HG02943 (cell line): ENCODE data around the gene ATF2.

Source experiments
- ATAC-seq: cut with Tn5 transposase; IDR thresholded peaks from one replicate; pipeline ENCODE4 v1.9.1; 2021; ENCODE audit warnings: mild to moderate bottlenecking, low read depth, moderate library complexity; ENCODE audit not compliant: unreplicated experiment

ATF2 gene, protein sequence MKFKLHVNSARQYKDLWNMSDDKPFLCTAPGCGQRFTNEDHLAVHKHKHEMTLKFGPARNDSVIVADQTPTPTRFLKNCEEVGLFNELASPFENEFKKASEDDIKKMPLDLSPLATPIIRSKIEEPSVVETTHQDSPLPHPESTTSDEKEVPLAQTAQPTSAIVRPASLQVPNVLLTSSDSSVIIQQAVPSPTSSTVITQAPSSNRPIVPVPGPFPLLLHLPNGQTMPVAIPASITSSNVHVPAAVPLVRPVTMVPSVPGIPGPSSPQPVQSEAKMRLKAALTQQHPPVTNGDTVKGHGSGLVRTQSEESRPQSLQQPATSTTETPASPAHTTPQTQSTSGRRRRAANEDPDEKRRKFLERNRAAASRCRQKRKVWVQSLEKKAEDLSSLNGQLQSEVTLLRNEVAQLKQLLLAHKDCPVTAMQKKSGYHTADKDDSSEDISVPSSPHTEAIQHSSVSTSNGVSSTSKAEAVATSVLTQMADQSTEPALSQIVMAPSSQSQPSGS

DNA sequence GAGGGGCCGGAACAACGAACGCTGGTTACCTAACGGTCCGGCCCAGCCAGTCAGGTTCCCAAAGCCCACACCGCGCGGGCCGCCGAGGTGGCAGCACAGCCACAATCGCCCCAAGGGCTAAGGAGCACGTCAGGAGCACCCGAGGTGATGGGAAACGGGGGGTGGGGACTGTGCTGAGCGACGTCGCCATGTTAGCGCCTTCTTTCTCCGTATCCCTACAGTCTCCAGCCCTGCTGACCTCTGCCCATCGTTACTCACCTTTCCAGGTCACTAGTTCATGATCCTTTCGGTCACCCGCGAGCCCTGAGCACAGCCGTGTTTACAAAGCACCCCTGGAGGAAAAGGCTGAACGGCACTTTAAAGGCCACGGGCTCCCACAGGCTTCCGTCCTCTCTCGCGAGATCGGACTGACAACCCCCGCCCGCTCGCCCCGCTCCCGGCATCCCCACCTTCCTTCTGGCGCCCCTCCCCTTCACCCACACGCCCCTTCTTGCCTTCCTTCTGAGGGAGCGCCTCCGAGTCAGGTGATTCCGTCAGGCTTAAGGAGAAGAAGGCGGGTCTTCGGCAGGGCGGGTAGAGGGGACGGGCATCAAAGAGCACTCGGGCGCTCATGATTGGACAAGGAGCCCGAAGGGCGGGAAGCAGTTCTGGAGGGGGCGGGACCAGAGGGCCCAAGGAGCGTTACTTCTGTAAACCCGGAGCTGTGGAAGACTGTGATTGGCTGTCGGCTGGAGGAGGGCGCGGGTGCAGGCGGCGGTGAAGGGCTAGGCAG, at the start of gene ATF2:
Gene ATF2 (minus strand): TSS at position 412 of the 772 bp plus-strand sequence. CDS start 31,760 bp downstream, outside the sequence.
- ATAC-seq, result peak; percentile 97

- ATAC-seq, result no peak
These were observed 39.9 kb upstream of the ATF2 start for GRCh38 chr2:175207741-175208438.

DNA sequence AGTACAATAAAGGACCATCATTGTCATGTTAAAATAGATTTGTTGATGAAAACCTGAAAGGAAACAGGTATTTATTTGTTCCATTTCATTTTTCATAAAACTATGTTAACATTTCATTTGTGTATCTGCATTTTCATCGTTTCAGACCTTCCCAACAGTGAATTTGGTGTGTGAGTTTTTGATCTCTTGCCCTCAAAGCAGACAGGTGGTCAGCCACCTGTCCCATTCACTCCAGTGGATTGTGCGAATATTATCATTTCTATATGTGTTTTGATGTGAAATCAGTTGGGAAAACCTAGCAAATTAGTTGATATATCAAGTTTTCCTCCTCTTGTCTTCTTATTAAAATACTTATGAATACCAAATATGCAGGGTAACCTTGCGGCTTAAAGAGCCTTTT, 38.9 kb upstream of the ATF2 start:
- ATAC-seq, result no peak

DNA sequence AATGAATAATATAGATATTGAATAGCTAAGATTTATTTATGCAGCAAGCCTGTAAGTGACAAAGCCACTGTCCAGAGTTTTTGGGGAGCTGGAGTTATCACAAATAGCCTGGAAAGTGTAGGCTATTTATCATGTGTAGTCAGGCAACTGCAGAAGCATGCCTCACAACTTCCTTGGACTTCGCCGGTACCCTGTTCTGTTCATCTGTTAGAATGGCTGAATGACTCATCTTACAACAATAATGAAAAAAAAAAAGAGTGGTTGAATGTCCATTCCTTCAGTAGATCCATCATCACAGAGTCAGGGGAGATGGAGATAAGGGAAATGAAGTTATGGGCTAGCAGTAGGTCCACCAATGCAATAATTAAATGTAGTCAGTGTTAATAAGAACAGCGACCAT, 37.5 kb upstream of the ATF2 start:
- no peak for ATAC-seq

DNA sequence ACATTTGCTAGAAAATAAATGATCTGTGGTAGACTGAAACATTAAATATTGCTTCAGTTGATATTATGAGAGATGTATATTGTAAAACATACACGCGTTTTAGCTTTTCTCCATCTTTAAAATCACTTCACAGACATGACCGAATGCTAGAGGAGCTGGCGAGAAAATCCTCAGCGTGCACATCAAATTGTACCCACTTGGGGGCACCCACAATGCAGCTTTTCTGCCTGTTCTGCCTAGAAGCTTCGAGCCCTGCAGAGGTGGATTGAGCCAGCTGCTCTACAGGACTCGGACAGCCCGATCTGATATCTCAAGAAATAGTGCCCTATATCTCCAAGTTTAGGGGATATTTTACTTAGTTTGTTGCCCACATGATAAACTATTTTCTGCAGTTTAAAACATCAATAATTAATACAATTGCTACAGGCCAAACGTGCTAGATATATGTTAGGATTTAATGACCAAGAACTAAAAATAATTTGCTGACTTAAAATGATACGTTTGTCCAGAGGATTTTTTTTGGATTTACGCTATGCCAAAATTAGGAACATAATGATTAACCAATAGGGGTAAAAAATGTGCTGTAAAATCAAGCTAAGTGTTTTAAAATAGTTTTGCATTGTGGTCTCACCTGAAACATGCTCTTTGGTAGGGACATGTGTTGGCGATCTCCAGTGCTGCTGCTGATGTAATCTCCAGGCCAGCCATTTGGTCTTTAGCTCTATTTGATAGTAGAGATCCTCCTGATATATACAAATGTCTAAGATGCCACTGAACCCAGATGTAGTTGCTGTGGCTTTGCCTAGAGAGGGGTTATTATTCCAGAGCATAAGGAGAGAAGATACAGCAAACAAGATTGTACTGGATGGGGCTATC, 35.9 kb upstream of the ATF2 start:
- ATAC-seq, result no peak

DNA sequence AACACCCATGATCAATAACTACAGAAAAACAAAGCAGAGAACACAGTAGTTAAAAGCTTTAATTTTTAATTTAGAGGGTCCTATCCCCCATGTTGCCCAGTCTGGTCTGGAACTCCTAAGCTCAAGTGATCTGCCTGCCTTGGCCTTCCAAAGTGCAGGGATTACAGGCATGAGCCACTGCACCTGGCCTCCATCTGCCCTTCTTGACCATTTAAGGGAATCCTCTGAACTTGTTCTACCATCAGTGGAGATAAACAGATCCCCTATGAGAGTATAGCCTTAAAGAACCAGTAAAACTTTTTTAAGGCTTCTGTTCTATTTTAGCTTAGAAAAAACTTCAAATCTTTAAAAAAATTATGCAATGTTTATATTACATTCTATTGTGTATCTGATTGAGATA, 27.0 kb upstream of the ATF2 start:
- no peak for ATAC-seq

DNA sequence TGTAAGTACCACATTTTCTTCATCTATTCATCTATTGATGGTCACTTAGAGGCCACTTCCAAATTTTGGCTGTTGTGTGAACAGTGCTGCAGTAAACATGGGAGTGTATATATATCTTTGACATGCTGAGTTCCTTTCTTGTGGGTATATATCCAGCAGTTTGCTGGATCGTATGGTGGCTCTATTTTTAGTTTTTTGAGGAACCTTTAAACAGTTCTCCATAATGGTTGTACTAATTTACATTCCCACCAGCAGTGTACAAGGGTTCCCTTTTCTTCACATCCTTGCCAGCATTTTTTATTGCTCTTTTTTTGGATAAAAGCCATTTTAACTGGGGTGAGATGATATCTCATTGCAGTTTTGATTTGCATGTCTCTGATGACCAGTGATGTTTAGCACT, 20.8 kb upstream of the ATF2 start:
- no peak for ATAC-seq

DNA sequence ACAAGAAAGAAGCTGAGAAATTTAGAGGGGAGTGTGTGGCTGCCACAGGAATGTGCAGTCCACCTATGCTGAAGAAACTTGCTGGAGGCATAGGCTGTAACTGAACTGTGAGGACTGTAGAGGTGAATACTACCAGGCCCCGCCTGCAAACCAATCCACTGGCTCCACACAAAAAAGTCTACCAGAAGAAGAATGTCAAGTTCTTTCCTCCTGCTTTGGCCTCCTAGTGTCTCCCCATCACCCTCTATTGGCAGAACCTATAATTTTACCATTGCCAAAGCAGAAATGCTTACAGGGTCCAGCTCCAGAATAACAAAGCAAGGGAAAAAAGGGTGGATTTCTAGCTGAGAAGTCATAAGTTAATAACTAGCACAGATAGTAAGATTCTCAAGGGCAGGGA, 19.4 kb upstream of the ATF2 start:
- ATAC-seq, result no peak

GRCh38 chr2:175183674-175184073, 15.7 kb upstream of the ATF2 start:
- no peak for ATAC-seq

DNA sequence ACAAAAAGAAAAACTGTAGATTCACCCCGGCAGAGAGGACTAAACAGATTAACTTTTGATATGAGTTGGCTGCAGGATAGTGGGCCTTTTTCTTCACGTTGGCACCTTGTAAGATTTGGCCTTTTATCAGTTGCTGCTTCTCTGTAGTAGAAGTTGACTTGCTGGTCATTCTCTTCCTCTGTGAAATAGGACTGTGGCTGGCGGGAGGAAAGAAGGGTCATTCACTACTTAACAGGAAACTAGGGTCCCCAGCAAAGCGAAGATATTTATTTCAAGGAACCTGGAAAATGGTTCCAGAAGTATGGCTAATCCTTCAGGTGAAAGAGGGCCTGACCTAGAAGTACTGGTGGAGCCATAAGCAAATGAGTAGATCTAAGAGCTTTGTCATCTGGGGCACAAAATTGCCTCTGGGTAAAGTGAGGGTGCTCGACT, 13.9 kb upstream of the ATF2 start:
- ATAC-seq, result no peak

DNA sequence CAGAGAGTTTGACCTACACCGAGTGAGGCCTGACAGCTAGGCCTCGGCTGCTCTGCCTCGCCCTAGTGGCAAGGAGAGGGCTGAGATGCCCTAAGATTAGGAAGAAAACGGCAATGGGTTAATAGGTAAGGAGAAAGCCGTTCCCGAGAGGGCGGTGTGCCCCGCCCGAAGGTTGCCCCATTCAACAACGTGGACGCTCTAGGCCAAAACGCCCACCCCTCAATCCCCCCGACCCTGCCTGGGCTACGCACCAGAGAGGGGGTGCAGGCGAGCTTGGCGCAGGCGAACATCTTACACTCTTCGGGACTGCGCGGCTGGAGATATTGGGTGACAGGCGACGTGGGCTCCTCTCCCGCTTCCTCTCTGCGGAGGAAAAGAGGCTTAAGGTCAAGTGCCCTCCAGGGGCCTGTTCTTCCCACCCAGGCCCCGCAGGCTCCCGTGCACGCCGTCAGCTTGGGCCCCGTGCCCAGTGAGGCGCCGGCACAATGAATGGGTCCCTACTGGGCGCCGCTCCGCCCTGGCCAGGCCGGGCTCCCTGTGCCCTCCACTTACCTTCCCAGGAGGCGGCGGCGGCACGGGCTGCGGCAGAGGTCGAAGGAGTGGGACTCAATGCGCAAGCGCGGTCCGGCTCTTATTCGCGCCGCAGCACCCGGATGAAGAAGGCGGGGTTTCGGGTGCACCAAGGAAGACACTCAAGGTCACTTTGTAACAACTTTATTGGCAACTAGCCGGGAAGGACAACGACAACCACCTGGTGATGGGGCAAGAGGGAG, 13.3 kb upstream of the ATF2 start, which contains the start of gene ATP5MC3:
Gene ATP5MC3 (minus strand): TSS at position 607 of the 773 bp plus-strand sequence. CDS start 317 bp downstream, at position 290.
- peak; percentile 85 for ATAC-seq

- peak; percentile 38 for ATAC-seq
These were observed 12.7 kb upstream of the ATF2 start for GRCh38 chr2:175180701-175181103.

- ATAC-seq, result no peak
These were observed 8.6 kb upstream of the ATF2 start for GRCh38 chr2:175176624-175177023.

GRCh38 chr2:175175896-175176295, 7.9 kb upstream of the ATF2 start:
- ATAC-seq, result no peak

GRCh38 chr2:175175320-175175719, 7.3 kb upstream of the ATF2 start:
- ATAC-seq, result no peak

DNA sequence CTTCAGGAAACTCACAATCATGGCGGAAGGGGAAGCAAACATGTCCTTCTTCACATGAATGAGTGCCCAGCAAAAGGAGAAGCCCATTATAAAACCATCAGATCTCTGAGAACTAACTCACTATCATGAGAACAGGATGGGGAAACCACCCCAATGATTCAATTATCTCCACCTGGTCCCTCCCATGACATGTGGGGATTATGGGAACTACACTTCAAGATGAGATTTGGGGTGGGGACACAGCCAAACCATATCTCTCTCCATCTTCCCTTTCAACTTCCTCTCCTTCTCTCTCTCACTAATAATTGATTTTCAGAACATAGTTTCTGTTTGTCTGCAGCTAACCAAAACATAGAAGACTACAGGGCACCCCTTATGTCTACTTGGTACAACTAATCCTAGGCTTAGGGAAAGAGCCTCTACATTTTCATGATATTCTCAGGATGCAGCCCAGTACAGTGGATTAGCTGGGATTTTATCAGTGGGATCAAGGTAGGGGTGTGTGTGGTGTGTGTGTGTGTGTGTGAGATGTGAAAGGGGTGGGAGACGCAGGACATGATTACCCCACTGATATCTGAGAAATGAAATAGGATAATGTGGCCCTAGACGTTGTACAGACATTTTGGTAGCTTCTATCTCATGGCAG, 2.8 kb upstream of the ATF2 start:
- ATAC-seq, result no peak

DNA sequence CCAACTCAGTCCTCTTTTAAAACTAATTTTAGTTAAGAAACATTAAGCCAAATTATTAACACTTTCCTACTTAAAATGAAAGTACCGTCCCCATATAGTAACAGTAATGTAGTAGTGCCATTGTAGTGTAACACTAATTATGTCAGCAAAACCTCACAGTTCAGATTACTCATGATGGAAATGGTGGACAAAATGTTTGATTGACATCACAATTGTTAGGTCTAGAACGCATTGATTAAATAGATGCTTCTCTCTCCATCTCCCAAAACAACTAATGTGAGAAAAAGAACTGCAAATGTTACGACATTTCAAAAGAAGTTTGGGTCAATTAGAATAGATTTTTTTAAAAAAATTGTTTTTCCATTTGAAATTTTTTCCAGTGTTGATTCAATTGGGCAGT, 1.2 kb upstream of the ATF2 start:
- ATAC-seq, result no peak

GRCh38 chr2:175168564-175168945, 552 bp upstream of the ATF2 start:
- ATAC-seq, result peak; percentile 33
